NCI-H1417 (cell line): Measurements from ENCODE around the gene COX7A1.

Experiments
- DNase-seq, 3 experiments: peaks; one replicate each; lab custom pipeline; 2025; lab: John Stamatoyannopoulos, UW

Gene COX7A1

DNA sequence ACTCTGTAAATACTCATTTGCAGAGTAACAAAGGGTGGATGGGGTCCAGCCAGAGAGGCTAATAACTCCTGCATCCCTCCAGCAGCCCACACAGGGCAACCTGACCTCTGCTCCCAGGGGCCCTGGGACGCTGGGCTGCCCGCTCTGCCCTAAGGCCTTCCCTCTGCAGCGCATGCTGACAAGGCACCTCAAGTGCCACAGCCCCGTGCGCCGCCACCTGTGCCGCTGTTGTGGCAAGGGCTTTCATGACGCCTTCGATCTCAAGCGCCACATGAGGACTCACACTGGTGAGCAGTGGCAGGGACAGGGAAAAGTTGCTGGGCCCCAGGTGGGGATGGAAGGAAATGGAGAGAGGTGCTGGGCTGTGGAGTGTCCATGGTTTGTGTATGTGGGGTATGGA, 39.6 kb downstream of the COX7A1 start:
- DNase-seq = no peak

- DNase-seq = no peak
Observed at GRCh38 chr19:36111200-36111539, 41.1 kb downstream of the COX7A1 start.

DNA sequence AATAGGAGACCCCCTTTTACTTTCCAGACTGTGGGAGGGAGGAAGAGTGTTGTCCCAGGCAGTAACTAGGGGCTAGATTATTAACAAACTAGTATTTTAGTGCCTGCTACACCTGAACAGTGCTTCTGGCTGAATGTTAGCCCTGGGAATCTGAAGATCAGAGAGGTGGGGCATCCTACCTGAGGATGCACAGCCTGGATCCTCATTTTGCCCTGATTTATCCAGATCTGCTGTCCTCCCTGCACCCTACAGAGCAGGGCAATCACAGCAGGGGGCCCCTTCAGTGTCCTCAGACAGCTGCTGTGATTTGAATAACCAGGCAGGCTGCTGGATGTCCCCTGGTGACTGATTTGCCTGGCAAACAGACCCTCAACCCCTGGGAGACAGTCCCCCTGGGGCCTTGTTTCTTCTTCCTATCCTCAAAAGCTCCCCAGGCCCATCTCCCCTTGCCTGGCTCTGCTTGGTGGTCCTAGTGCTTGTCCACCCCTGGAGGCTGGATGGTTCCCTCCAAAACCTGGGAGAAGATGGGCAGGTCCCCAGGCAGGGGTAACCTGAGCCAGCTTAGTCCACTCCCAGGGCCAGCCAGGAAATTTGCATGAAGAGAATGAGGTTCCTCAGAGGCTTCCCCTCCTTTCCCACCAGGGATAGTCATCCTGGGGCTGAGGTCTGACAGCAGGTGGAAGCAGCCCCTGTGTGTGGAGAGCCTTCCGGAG, 41.6 kb downstream of the COX7A1 start, which contains the start of gene OVOL3:
TSS of gene OVOL3 (plus strand) at position 657 of the 713 bp plus-strand sequence. CDS start 60 bp downstream, outside the sequence.
- no peak for DNase-seq

- no peak for DNase-seq
Observed at GRCh38 chr19:36108684-36109083, 43.6 kb downstream of the COX7A1 start.

DNA sequence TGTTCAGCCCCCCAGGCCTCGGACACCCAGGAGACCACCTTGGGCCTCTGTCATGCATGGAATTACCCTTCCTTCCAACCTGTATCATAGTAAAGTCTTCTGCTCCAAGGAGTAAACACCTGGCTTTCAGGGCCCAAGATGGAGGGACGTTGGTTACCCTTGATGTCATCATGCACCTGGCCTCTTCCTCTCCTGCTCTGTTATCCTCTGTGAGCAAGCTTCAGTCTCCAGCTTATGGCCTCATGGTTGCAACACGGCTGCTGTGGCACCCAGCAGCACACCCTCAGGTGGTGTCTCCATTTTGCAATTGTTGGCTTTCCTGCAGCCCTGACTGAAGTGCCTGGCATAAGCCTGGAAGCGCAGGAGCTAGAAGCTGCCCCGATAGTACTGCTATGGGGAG, 45.3 kb downstream of the COX7A1 start:
- no peak for DNase-seq

DNA sequence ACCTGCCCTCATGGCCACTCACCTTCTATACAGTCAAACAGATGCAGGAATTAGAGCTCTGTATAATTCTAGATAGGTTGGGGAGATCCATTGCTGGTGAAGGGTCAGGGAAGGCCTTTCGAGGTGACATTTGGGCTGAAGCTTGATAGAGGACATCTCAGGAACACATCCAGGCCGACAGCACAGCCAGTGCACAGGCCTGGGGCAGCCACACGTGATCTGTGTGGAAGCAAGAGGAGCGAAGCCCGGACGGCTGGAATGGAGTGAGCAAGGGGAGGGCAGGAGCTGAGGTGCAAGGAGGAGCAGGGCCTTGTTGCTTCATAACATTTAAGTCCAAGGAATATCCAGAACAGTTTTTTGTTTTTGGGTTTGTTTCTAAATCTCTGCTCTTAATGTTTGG, 45.8 kb downstream of the COX7A1 start:
- DNase-seq = no peak

- no peak for DNase-seq
Observed at GRCh38 chr19:36103842-36104552, 48.2 kb downstream of the COX7A1 start.

GRCh38 chr19:36103040-36103626, 49.1 kb downstream of the COX7A1 start:
- no peak for DNase-seq

DNA sequence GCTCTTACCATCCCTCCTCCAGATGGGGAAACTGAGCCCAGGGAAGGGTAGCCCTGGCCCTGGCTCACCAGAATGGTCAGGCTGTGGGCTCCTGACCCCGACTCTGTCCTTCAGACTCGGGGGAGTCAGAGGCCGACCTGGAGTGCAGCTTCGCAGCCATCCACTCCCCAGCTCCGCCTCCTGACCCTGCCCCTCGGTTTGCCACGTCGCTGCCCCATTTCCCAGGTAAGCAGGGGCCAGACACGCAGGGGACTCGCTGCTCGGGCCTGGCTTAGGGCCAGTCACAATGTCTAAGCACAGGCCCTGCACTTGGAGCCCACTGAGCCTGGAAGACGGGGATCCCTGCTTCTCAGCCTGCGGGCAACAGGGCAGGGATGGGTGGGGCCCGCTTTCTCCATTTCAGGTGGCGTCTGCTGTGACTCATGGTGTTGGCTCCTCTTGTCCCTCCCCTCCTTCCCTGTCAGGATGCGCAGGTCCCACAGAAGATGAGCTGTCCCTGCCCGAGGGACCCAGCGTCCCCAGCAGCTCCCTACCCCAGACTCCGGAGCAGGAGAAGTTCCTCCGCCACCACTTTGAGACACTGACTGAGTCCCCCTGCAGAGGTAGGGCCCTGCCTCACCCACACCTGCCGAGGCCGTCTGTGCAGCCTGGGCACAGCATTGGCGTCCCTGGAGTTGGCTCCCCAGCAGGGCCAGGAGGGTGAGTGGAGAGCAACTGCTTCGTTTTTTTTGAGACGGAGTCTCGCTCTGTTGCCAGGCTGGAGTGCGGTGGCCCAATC, 50.5 kb downstream of the COX7A1 start:
- DNase-seq = no peak
